KMS-11 (cell line): ENCODE results near the gene SMG5.

Experiments
- H2AFZ ChIP-seq: fragments of 200-600 bp; sonication (generic); 2 replicates; pipeline ENCODE4 v1.6.1; 2016; ENCODE audit warnings: antibody characterized with exemption, mixed run types, low read depth
- H3K27ac ChIP-seq: fragments of 200-600 bp; sonication (generic); 2 replicates; pipeline ENCODE4 v1.6.1; 2016; ENCODE audit warnings: mild to moderate bottlenecking, mixed run types
- H3K27me3 ChIP-seq: fragments of 200-600 bp; sonication (generic); 2 replicates; pipeline ENCODE4 v1.6.1; 2017; ENCODE audit warnings: mild to moderate bottlenecking, low read depth, mixed run types, moderate library complexity; ENCODE audit not compliant: insufficient read depth
- H3K36me3 ChIP-seq: fragments of 200-600 bp; sonication (generic); 2 replicates; pipeline ENCODE4 v1.6.1; 2017; ENCODE audit warnings: mild to moderate bottlenecking, mixed run types; ENCODE audit not compliant: insufficient read depth
- H3K4me1 ChIP-seq: fragments of 200-600 bp; sonication (generic); 2 replicates; pipeline ENCODE4 v1.6.1; 2016; ENCODE audit warnings: mild to moderate bottlenecking, low read depth, mixed run types; ENCODE audit not compliant: poor library complexity, severe bottlenecking
- H3K4me2 ChIP-seq: fragments of 200-600 bp; sonication (generic); 2 replicates; pipeline ENCODE4 v1.7.0; 2016; ENCODE audit warnings: mild to moderate bottlenecking, mixed run types
- H3K4me3 ChIP-seq: fragments of 200-600 bp; sonication (generic); IDR thresholded peaks from 2 replicates; pipeline ENCODE4 v1.6.1; 2017; ENCODE audit warnings: low read depth, low read length, mixed read lengths; ENCODE audit not compliant: insufficient read depth
- H3K79me2 ChIP-seq: fragments of 200-600 bp; sonication (generic); 2 replicates; pipeline ENCODE4 v1.6.1; 2016; ENCODE audit warnings: low read depth, mixed run types; ENCODE audit not compliant: insufficient read depth
- H3K9ac ChIP-seq: fragments of 200-600 bp; sonication (generic); 2 replicates; pipeline ENCODE4 v1.6.1; 2016; ENCODE audit warnings: mild to moderate bottlenecking, mixed run types
- H4K20me1 ChIP-seq: fragments of 200-600 bp; sonication (generic); 2 replicates; pipeline ENCODE4 v1.6.1; 2016; ENCODE audit warnings: mild to moderate bottlenecking, mixed run types; ENCODE audit not compliant: insufficient read depth
- CTCF ChIP-seq: fragments of 200-600 bp; sonication (generic); conservative IDR thresholded peaks from 2 replicates; pipeline ENCODE4 v1.6.1; 2017; ENCODE audit warnings: low read depth, mild to moderate bottlenecking, antibody characterized with exemption, low read length, moderate library complexity, mixed read lengths

The SMG5 gene

GRCh38 chr1:156263288-156263655, 19.4 kb downstream of the SMG5 start:
- H3K36me3 ChIP-seq: peaks cover 63% of the 10 kb centered on the region; the same call in 1 of the 2 replicates
- TF ChIP-seq CTCF: no peak
- H4K20me1 ChIP-seq: no peaks in the 10 kb centered on the region

GRCh38 chr1:156262461-156263287, 20.0 kb downstream of the SMG5 start:
- Histone ChIP-seq H4K20me1 (no peaks in the 10 kb centered on the region), H3K9ac (no peak overlapping the region), H3K36me3 (peaks cover 63% of the 10 kb centered on the region; the same call in 1 of the 2 replicates), H3K4me2 (no peak overlapping the region), H3K4me1 (peaks cover 18% of the 10 kb centered on the region), H2AFZ (no peak overlapping the region), H3K27ac (no peak overlapping the region), H3K79me2 (no peaks in the 10 kb centered on the region), H3K4me3 (no peak overlapping the region), H3K27me3 (no peaks in the 10 kb centered on the region)
- TF ChIP-seq CTCF: no peak

More at GRCh38 chr1:156263288-156263655, 19.4 kb downstream of the SMG5 start:
- peaks cover 18% of the 10 kb centered on the region for H3K4me1 ChIP-seq
- no peak overlapping the region for H3K9ac ChIP-seq
- H3K4me2 ChIP-seq: no peak overlapping the region
- no peaks in the 10 kb centered on the region for H3K27me3 ChIP-seq
- no peaks in the 10 kb centered on the region for H3K79me2 ChIP-seq
- no peak overlapping the region for H3K27ac ChIP-seq
- H3K4me3 ChIP-seq: no peak overlapping the region
- no peak overlapping the region for H2AFZ ChIP-seq

GRCh38 chr1:156260896-156261295, 21.7 kb downstream of the SMG5 start:
- Histone ChIP-seq H3K27me3 (no peaks in the 10 kb centered on the region), H3K27ac (no peak overlapping the region; the same call in 1 of the 2 replicates), H3K79me2 (no peaks in the 10 kb centered on the region), H3K4me1 (peaks cover 18% of the 10 kb centered on the region), H3K4me3 (no peak overlapping the region), H3K36me3 (peaks cover 58% of the 10 kb centered on the region; the same call in 1 of the 2 replicates), H3K4me2 (no peak overlapping the region), H3K9ac (no peak overlapping the region), H4K20me1 (no peaks in the 10 kb centered on the region), H2AFZ (no peak overlapping the region)
- TF ChIP-seq CTCF: no peak

GRCh38 chr1:156259805-156260204, 22.8 kb downstream of the SMG5 start:
- H3K27ac ChIP-seq: no peak overlapping the region; the same call in 1 of the 2 replicates
- H3K4me1 ChIP-seq: peaks cover 18% of the 10 kb centered on the region
- H4K20me1 ChIP-seq: no peaks in the 10 kb centered on the region
- H3K4me2 ChIP-seq: no peak overlapping the region
- no peak overlapping the region for H3K4me3 ChIP-seq
- no peak overlapping the region for H3K9ac ChIP-seq
- H3K27me3 ChIP-seq: no peaks in the 10 kb centered on the region
- no peak overlapping the region for H2AFZ ChIP-seq
- no peaks in the 10 kb centered on the region for H3K79me2 ChIP-seq
- H3K36me3 ChIP-seq: peaks cover 53% of the 10 kb centered on the region; the same call in 1 of the 2 replicates
- TF ChIP-seq CTCF: peak; percentile 76
